Measurements from ENCODE around the gene SLC6A18.
"Not testable (repeated sequence)": the region's sequence is repeated elsewhere in the genome, so short reads cannot be mapped to it uniquely, and the experiment has no call there.

GRCh38 chr5:1290956-1291355, 65.8 kb downstream of the SLC6A18 start:
- not testable (repeated sequence) for TF ChIP-seq CTCF (optimal IDR thresholded peaks at IDR 0.05 in 1 of 3, IDR thresholded peaks at IDR 0.05 in 1 of 3, conservative IDR thresholded peaks at IDR 0.05 in 1 of 3; ENCODE audit: extremely low read depth in 1 of 3, insufficient read depth in 2 of 3, low read length in 3 of 3); EZH2 (IDR thresholded peaks at IDR 0.05; ENCODE audit: low read length)
